ENCODE measurements around the gene ZNF827. TPM values are rescaled to one million over a fixed set of nuclear protein-coding genes. Genes with fewer than 3 reads are reported as not detected.

The ZNF827 gene
- total and polyA plus RNA-seq, 2 of the 13 experiments (the other 11 are each of a cell fraction or from before 2014, with no cell fraction given): 2.8 TPM

DNA sequence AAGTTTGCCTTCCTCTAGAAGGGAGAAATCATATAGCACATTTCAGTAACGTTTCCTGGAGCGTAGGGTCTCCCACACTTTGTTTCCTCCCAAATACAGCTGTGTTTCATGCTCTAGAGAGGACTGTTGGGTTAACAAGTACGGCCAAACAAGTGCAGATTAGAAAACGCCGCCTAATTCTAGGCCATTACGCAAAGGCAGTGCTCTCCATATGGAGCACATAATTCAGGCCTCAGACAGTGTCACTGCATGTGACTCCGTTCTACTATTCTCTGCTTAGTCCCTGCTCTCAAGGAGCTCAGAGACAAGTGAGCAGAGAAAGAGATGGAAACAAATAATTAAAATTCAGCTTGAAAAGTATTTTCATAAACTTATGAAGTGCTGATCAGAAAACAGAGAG is 11.6 kb downstream of the ZNF827 start:
- no peak for ATAC-seq
- DNase-seq (ENCODE audit: low spot score): no peak
- Histone ChIP-seq H3K4me3 (replicated peaks in 1 of 3; ENCODE audit: insufficient read depth in 1 of 3, low read depth in 2 of 3, low read length in 3 of 3) (no peak overlapping the region), H3K4me1 (ENCODE audit: insufficient read depth, low read length) (peaks cover 12% of the 10 kb centered on the region), H3K79me2 (ENCODE audit: insufficient read depth, low read length) (peaks cover 10% of the 10 kb centered on the region), H3K9ac (ENCODE audit: insufficient read depth, low read depth, low read length) (no peak overlapping the region), H3K9me3 (ENCODE audit: low read length) (no peaks in the 10 kb centered on the region), H3K27ac (ENCODE audit: extremely low read length, insufficient read depth, low read length) (no peak overlapping the region), H3K36me3 (replicated peaks in 1 of 2; ENCODE audit: control insufficient read depth in 1 of 2, insufficient read depth in 2 of 2, low read length in 2 of 2) (no peaks in the 10 kb centered on the region; a peak in 1 of 5 replicates), H3K4me2 (ENCODE audit: low read depth, low read length) (no peak overlapping the region), H2AFZ (ENCODE audit: low read length) (no peak overlapping the region), H4K20me1 (ENCODE audit: insufficient read depth, low read length) (peaks cover 6% of the 10 kb centered on the region; the same call in 1 of the 2 replicates), H3K27me3 (ENCODE audit: control insufficient read depth in 1 of 2, insufficient read depth in 2 of 2, low read length in 2 of 2) (no peaks in the 10 kb centered on the region)
- no peak for FAIRE-seq
- intact Hi-C loops (cut with micrococcal nuclease; ENCODE audit: unreplicated experiment) (no loop called here), in situ Hi-C loops (cut with HindIII; ENCODE audit: extremely low pct_ligation_motif_present, low pct_unique_long_range_greater_than_20kb) (no loop called here)
- TF ChIP-seq, protein P1, sequence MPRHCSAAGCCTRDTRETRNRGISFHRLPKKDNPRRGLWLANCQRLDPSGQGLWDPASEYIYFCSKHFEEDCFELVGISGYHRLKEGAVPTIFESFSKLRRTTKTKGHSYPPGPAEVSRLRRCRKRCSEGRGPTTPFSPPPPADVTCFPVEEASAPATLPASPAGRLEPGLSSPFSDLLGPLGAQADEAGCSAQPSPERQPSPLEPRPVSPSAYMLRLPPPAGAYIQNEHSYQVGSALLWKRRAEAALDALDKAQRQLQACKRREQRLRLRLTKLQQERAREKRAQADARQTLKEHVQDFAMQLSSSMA (CRISPR knock-in tag; IDR thresholded peaks at IDR 0.05): no peak
- TF ChIP-seq, protein P2, sequence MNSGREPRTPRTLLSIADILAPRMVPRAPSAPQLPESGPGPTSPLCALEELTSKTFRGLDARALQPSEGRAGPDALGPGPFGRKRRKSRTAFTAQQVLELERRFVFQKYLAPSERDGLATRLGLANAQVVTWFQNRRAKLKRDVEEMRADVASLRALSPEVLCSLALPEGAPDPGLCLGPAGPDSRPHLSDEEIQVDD (CRISPR knock-in tag; IDR thresholded peaks at IDR 0.05; ENCODE audit: borderline replicate concordance): no peak
- no peak for TF ChIP-seq ZNF577 (CRISPR knock-in tag; IDR thresholded peaks at IDR 0.05; ENCODE audit: borderline replicate concordance, low read depth)
- no peak for TF ChIP-seq ZSCAN12 (CRISPR knock-in tag; IDR thresholded peaks at IDR 0.05)
- TF ChIP-seq MXI1 (IDR thresholded peaks at IDR 0.05; ENCODE audit: borderline replicate concordance, low read depth, low read length): no peak
- TF ChIP-seq, protein P3, sequence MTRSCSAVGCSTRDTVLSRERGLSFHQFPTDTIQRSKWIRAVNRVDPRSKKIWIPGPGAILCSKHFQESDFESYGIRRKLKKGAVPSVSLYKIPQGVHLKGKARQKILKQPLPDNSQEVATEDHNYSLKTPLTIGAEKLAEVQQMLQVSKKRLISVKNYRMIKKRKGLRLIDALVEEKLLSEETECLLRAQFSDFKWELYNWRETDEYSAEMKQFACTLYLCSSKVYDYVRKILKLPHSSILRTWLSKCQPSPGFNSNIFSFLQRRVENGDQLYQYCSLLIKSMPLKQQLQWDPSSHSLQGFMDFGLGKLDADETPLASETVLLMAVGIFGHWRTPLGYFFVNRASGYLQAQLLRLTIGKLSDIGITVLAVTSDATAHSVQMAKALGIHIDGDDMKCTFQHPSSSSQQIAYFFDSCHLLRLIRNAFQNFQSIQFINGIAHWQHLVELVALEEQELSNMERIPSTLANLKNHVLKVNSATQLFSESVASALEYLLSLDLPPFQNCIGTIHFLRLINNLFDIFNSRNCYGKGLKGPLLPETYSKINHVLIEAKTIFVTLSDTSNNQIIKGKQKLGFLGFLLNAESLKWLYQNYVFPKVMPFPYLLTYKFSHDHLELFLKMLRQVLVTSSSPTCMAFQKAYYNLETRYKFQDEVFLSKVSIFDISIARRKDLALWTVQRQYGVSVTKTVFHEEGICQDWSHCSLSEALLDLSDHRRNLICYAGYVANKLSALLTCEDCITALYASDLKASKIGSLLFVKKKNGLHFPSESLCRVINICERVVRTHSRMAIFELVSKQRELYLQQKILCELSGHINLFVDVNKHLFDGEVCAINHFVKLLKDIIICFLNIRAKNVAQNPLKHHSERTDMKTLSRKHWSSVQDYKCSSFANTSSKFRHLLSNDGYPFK (CRISPR knock-in tag; IDR thresholded peaks at IDR 0.05; ENCODE audit: borderline replicate concordance): no peak
- TF ChIP-seq BCL6 (CRISPR knock-in tag; IDR thresholded peaks at IDR 0.05): no peak
- TF ChIP-seq ZNF557 (CRISPR knock-in tag; IDR thresholded peaks at IDR 0.05): no peak
- no peak for TF ChIP-seq CBX1 (IDR thresholded peaks at IDR 0.05; ENCODE audit: low read depth)
- no peak for TF ChIP-seq KAT7 (CRISPR knock-in tag; IDR thresholded peaks at IDR 0.05; ENCODE audit: borderline replicate concordance)
- TF ChIP-seq, protein P4, sequence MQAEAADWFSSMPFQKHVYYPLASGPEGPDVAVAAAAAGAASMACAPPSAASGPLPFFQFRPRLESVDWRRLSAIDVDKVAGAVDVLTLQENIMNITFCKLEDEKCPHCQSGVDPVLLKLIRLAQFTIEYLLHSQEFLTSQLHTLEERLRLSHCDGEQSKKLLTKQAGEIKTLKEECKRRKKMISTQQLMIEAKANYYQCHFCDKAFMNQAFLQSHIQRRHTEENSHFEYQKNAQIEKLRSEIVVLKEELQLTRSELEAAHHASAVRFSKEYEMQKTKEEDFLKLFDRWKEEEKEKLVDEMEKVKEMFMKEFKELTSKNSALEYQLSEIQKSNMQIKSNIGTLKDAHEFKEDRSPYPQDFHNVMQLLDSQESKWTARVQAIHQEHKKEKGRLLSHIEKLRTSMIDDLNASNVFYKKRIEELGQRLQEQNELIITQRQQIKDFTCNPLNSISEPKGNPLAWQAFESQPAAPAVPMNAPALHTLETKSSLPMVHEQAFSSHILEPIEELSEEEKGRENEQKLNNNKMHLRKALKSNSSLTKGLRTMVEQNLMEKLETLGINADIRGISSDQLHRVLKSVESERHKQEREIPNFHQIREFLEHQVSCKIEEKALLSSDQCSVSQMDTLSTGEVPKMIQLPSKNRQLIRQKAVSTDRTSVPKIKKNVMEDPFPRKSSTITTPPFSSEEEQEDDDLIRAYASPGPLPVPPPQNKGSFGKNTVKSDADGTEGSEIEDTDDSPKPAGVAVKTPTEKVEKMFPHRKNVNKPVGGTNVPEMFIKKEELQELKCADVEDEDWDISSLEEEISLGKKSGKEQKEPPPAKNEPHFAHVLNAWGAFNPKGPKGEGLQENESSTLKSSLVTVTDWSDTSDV (CRISPR knock-in tag; IDR thresholded peaks at IDR 0.05): no peak
- 94% methylated on average over 7 of the region's 7 CpGs for WGBS (ENCODE audit: low lambda C conversion rate)
- BruUV-seq (replicated peaks): no TSS peak
- CTCF ChIA-PET (ENCODE audit: low intra/inter-chr PET ratio, low total read pairs): no interaction called here
- POLR2A ChIA-PET: no interaction called here

All from HepG2 (cell line).